Fibroblast of lung (primary cell): ENCODE data around the gene RERE.

Experiments used
- EZH2 ChIP-seq: IDR thresholded peaks from 2 replicates; pipeline ENCODE4 v1.5.1; 2012; ENCODE audit warnings: low read length, control low read depth, mild to moderate bottlenecking; ENCODE audit errors: missing control alignments
- TF ChIP-seq, protein P1 (sequence below), 2 donors: IDR thresholded peaks in 1 of 2; conservative IDR thresholded peaks in 1 of 2; 1 replicate in 1 of 2; 2 replicates in 1 of 2; pipeline ENCODE4 v1.5.1; 2011 to 2012; ENCODE audit warnings: low read length in 2 of 2, control low read depth in 1 of 2, inconsistent platforms in 1 of 2, low read depth in 1 of 2, mild to moderate bottlenecking in 1 of 2

DNA sequence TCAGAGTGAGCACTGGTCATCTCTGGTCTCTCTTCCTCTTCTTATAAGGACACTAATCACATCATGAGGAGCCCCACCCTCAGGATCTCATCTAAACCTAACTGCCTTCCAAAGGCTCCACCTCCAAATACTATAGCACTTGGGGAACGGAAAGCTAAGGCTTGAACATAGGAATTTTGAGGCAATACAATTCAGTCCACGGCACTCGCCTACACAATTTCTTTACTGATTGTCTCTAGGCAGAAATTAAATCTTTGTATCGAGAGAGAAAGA, 127.3 kb downstream of the RERE start:
- TF ChIP-seq, protein P1, sequence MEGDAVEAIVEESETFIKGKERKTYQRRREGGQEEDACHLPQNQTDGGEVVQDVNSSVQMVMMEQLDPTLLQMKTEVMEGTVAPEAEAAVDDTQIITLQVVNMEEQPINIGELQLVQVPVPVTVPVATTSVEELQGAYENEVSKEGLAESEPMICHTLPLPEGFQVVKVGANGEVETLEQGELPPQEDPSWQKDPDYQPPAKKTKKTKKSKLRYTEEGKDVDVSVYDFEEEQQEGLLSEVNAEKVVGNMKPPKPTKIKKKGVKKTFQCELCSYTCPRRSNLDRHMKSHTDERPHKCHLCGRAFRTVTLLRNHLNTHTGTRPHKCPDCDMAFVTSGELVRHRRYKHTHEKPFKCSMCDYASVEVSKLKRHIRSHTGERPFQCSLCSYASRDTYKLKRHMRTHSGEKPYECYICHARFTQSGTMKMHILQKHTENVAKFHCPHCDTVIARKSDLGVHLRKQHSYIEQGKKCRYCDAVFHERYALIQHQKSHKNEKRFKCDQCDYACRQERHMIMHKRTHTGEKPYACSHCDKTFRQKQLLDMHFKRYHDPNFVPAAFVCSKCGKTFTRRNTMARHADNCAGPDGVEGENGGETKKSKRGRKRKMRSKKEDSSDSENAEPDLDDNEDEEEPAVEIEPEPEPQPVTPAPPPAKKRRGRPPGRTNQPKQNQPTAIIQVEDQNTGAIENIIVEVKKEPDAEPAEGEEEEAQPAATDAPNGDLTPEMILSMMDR (conservative IDR thresholded peaks at IDR 0.05 in 1 of 2, IDR thresholded peaks at IDR 0.05 in 1 of 2; ENCODE audit: low read depth in 1 of 2, low read length in 2 of 2), result no peak
- no peak for TF ChIP-seq EZH2
